ENCODE results near the gene LZTS3. TPM values are rescaled to one million over a fixed set of nuclear protein-coding genes. Genes with fewer than 3 reads are reported as not detected.
A peak's percentile ranks its signal among the peaks of the same experiment; 100 is the strongest.
"Not testable (repeated sequence)": the region's sequence is repeated elsewhere in the genome, so short reads cannot be mapped to it uniquely, and the experiment has no call there.

Gene LZTS3
- total RNA-seq, 1 experiment from 2014 or later: 6.4 TPM

GRCh38 chr20:3126527-3126859, 46.9 kb downstream of the LZTS3 start:
- ATAC-seq (no peak), DNase-seq (no peak)
- Histone ChIP-seq H3K9me3 (ENCODE audit: low read length) (no peaks in the 10 kb centered on the region), H3K4me1 (ENCODE audit: insufficient read depth, low read length) (peaks cover 13% of the 10 kb centered on the region), H3K27ac (ENCODE audit: low read length) (no peak overlapping the region), H4K20me1 (ENCODE audit: low read length) (no peaks in the 10 kb centered on the region), H3F3A (ENCODE audit: low read length, unreplicated experiment) (no peaks in the 10 kb centered on the region), H2AFZ (ENCODE audit: low read length) (no peak overlapping the region), H3K36me3 (ENCODE audit: low read depth, low read length) (peaks cover 7% of the 10 kb centered on the region; the same call in 1 of the 2 replicates), H3K9me2 (replicated peaks; ENCODE audit: low read length) (no peaks in the 10 kb centered on the region), H3K4me3 (ENCODE audit: low read length) (no peak overlapping the region), H3K27me3 (ENCODE audit: low read length) (no peaks in the 10 kb centered on the region), H3K4me2 (ENCODE audit: low read length) (no peak overlapping the region), H3K79me2 (ENCODE audit: low read length) (no peaks in the 10 kb centered on the region), H3K9ac (ENCODE audit: low read length) (no peak overlapping the region)
- BruUV-seq (replicated peaks): no TSS peak
- CTCF ChIA-PET: no interaction called here
- TF ChIP-seq EZH2 (IDR thresholded peaks at IDR 0.05; ENCODE audit: low read length, unreplicated experiment): no peak
- no peak for TF ChIP-seq EZH2phosphoT487 (IDR thresholded peaks at IDR 0.05; ENCODE audit: borderline replicate concordance, low read length)
- TF ChIP-seq CTCF (conservative IDR thresholded peaks at IDR 0.05; ENCODE audit: low read depth, low read length): no peak
- intact Hi-C loops (cut with micrococcal nuclease): no loop called here
- POLR2A ChIA-PET (ENCODE audit: unreplicated experiment): no interaction called here

- BruUV-seq (replicated peaks); CTCF ChIA-PET; H3K4me2 ChIP-seq (ENCODE audit: low read length): not testable (repeated sequence)
These were observed 47.4 kb downstream of the LZTS3 start for GRCh38 chr20:3125776-3126526.

GRCh38 chr20:3124773-3125560, 48.4 kb downstream of the LZTS3 start:
- not testable (repeated sequence) for H3F3A ChIP-seq (ENCODE audit: low read length, unreplicated experiment); H3K79me2 ChIP-seq (ENCODE audit: low read length)

More at GRCh38 chr20:3125776-3126526, 47.4 kb downstream of the LZTS3 start:
- H3K27me3 ChIP-seq (ENCODE audit: low read length); ATAC-seq; H3K9me3 ChIP-seq (ENCODE audit: low read length); intact Hi-C loops (cut with micrococcal nuclease); H3K27ac ChIP-seq (ENCODE audit: low read length); POLR2A ChIA-PET (ENCODE audit: unreplicated experiment); H2AFZ ChIP-seq (ENCODE audit: low read length); H3K79me2 ChIP-seq (ENCODE audit: low read length); H3K36me3 ChIP-seq (ENCODE audit: low read depth, low read length); H3K9me2 ChIP-seq (replicated peaks; ENCODE audit: low read length); DNase-seq; H4K20me1 ChIP-seq (ENCODE audit: low read length); H3K4me3 ChIP-seq (ENCODE audit: low read length); H3K9ac ChIP-seq (ENCODE audit: low read length); H3F3A ChIP-seq (ENCODE audit: low read length, unreplicated experiment): not testable (repeated sequence)
- H3K4me1 ChIP-seq (ENCODE audit: insufficient read depth, low read length): peaks cover 13% of the 10 kb centered on the region

GRCh38 chr20:3124163-3124562, 49.2 kb downstream of the LZTS3 start:
- H3F3A ChIP-seq (ENCODE audit: low read length, unreplicated experiment); H2AFZ ChIP-seq (ENCODE audit: low read length); intact Hi-C loops (cut with micrococcal nuclease); H3K4me3 ChIP-seq (ENCODE audit: low read length); H3K79me2 ChIP-seq (ENCODE audit: low read length); BruUV-seq (replicated peaks); H3K27me3 ChIP-seq (ENCODE audit: low read length); DNase-seq; H3K9me2 ChIP-seq (replicated peaks; ENCODE audit: low read length); H4K20me1 ChIP-seq (ENCODE audit: low read length); H3K36me3 ChIP-seq (ENCODE audit: low read depth, low read length); H3K9ac ChIP-seq (ENCODE audit: low read length); POLR2A ChIA-PET (ENCODE audit: unreplicated experiment); H3K9me3 ChIP-seq (ENCODE audit: low read length); ATAC-seq; H3K4me2 ChIP-seq (ENCODE audit: low read length); CTCF ChIA-PET: not testable (repeated sequence)
- Histone ChIP-seq H3K27ac (ENCODE audit: low read length) (0 out of 2 replicates have a peak overlapping the region, but pooled peaks have one; percentile 54), H3K4me1 (ENCODE audit: insufficient read depth, low read length) (peaks cover 13% of the 10 kb centered on the region)

More at GRCh38 chr20:3124773-3125560, 48.4 kb downstream of the LZTS3 start:
- POLR2A ChIA-PET (ENCODE audit: unreplicated experiment); H3K9me2 ChIP-seq (replicated peaks; ENCODE audit: low read length); H3K36me3 ChIP-seq (ENCODE audit: low read depth, low read length); CTCF ChIA-PET; BruUV-seq (replicated peaks); H3K27ac ChIP-seq (ENCODE audit: low read length); H3K4me3 ChIP-seq (ENCODE audit: low read length); DNase-seq; intact Hi-C loops (cut with micrococcal nuclease); ATAC-seq; H3K9ac ChIP-seq (ENCODE audit: low read length); H3K27me3 ChIP-seq (ENCODE audit: low read length); H2AFZ ChIP-seq (ENCODE audit: low read length); H3K4me2 ChIP-seq (ENCODE audit: low read length); H3K9me3 ChIP-seq (ENCODE audit: low read length); H4K20me1 ChIP-seq (ENCODE audit: low read length): not testable (repeated sequence)
- peaks cover 13% of the 10 kb centered on the region for H3K4me1 ChIP-seq (ENCODE audit: insufficient read depth, low read length)
